Cardiac muscle cell (in vitro differentiated cells and primary cell): ENCODE results near the gene RRP1B. TPM values are rescaled to one million over a fixed set of nuclear protein-coding genes. Genes with fewer than 3 reads are reported as not detected.
"Not testable (repeated sequence)": the region's sequence is repeated elsewhere in the genome, so short reads cannot be mapped to it uniquely, and the experiment has no call there.

Experiments used
- DNase-seq, 2 donors: peaks; one replicate each; pipeline versions ENCODE4 v3.0.0 to v3.0.0-alpha.2; 2010 to 2017; ENCODE audit warnings: low read depth in 1 of 2, low spot score in 1 of 2
- H3K27ac ChIP-seq: fragments of 200-600 bp; sonication (generic); 2 replicates; pipeline ENCODE4 v1.5.1; 2016
- H3K27me3 ChIP-seq: fragments of 200-600 bp; sonication (generic); 2 replicates; pipeline ENCODE4 v1.6.0; 2016; ENCODE audit warnings: control low read depth
- H3K36me3 ChIP-seq: fragments of 200-600 bp; sonication (generic); 2 replicates; pipeline ENCODE4 v1.5.1; 2016; ENCODE audit warnings: control low read depth
- H3K4me1 ChIP-seq: fragments of 200-600 bp; sonication (generic); 2 replicates; pipeline ENCODE4 v1.8.1; 2017; ENCODE audit warnings: low read depth, mild to moderate bottlenecking, mixed run types
- H3K4me3 ChIP-seq: fragments of 200-600 bp; sonication (generic); 2 replicates; pipeline ENCODE4 v1.5.1; 2016; ENCODE audit warnings: mild to moderate bottlenecking
- H3K9me3 ChIP-seq: fragments of 200-600 bp; sonication (generic); 2 replicates; pipeline ENCODE4 v1.5.1; 2017; ENCODE audit warnings: low read depth, mild to moderate bottlenecking, control low read depth
- CTCF ChIP-seq: IDR thresholded peaks from 2 replicates; pipeline ENCODE4 v1.5.1; 2012; ENCODE audit warnings: low read depth, mild to moderate bottlenecking, low read length
- polyA plus RNA-seq: library from polyadenylated mRNA; unstranded; fragments of >200 nt; fragmentation: Nextera tagmentation; extraction: Ambion mirVana; gene quantifications from 2 replicates; pipeline ENCODE4 v1.2.1, GENCODE V29; 2016
- total RNA-seq: library from RNA; depleted of rRNA; stranded (reverse); fragments of >200 nt; gene quantifications from 2 replicates; pipeline ENCODE4 v1.2.3, GENCODE V29; 2016

Gene RRP1B
- total and polyA plus RNA-seq, 2 experiments from 2014 or later, result 14.8 to 25.5 TPM

- no peaks in the 10 kb centered on the region for H3K36me3 ChIP-seq
- TF ChIP-seq CTCF, result no peak
- no peaks in the 10 kb centered on the region for H3K9me3 ChIP-seq
- H3K4me1 ChIP-seq, result peaks cover under 1% of the 10 kb centered on the region
- no peak overlapping the region for H3K27ac ChIP-seq
- H3K27me3 ChIP-seq, result no peaks in the 10 kb centered on the region
- no peak overlapping the region for H3K4me3 ChIP-seq
- DNase-seq, result no peak
Measured at GRCh38 chr21:43708745-43709381, 49.5 kb downstream of the RRP1B start.

GRCh38 chr21:43712268-43712942, 53.0 kb downstream of the RRP1B start:
- Histone ChIP-seq H3K27me3 (peaks cover 6% of the 10 kb centered on the region), H3K27ac (no peak overlapping the region), H3K36me3 (no peaks in the 10 kb centered on the region), H3K4me1 (no peaks in the 10 kb centered on the region), H3K4me3 (no peak overlapping the region), H3K9me3 (no peaks in the 10 kb centered on the region)
- no peak for DNase-seq
- no peak for TF ChIP-seq CTCF

GRCh38 chr21:43713123-43713522, 53.8 kb downstream of the RRP1B start:
- not testable (repeated sequence) for H3K27me3 ChIP-seq, H3K27ac ChIP-seq, H3K9me3 ChIP-seq, H3K4me3 ChIP-seq, DNase-seq, H3K4me1 ChIP-seq, H3K36me3 ChIP-seq

GRCh38 chr21:43716376-43717165, 57.2 kb downstream of the RRP1B start:
- Histone ChIP-seq H3K4me3 (no peak overlapping the region), H3K27me3 (peaks cover 6% of the 10 kb centered on the region), H3K9me3 (no peaks in the 10 kb centered on the region), H3K4me1 (peaks cover 7% of the 10 kb centered on the region), H3K36me3 (no peaks in the 10 kb centered on the region), H3K27ac (no peak overlapping the region)
- no peak for DNase-seq
- no peak for TF ChIP-seq CTCF

GRCh38 chr21:43717166-43717853, 58.0 kb downstream of the RRP1B start:
- peaks cover 7% of the 10 kb centered on the region for H3K4me1 ChIP-seq
- no peak for TF ChIP-seq CTCF
- DNase-seq, result no peak
- no peaks in the 10 kb centered on the region for H3K9me3 ChIP-seq
- no peak overlapping the region for H3K4me3 ChIP-seq
- peaks cover 6% of the 10 kb centered on the region for H3K27me3 ChIP-seq
- no peaks in the 10 kb centered on the region for H3K36me3 ChIP-seq
- H3K27ac ChIP-seq, result no peak overlapping the region
